Stimulated activated naive B cell treated with anti-CD40 and anti-IgM and Interleukin-4, amounts not matched to agents 10 μg/mL and 1 μg/mL and 100 μg/mL, for 72 hours (primary cell): ENCODE measurements around the gene XIRP2.

Experiments used
- ATAC-seq, 2 donors: fragments of 150-1000 bp; cut with Tn5 transposase; replicated peaks; 2 replicates each; pipeline ENCODE4 v1.10.0; 2021; ENCODE audit warnings: moderate library complexity in 1 of 2
- DNase-seq: peaks from one replicate; pipeline ENCODE4 v3.0.0; 2021
- H3K27ac Mint-ChIP-seq: one replicate; pipeline ENCODE4 v1.8.0; 2022; ENCODE audit warnings: mild to moderate bottlenecking, mixed read lengths
- H3K27me3 Mint-ChIP-seq, 2 donors: one replicate each; pipeline ENCODE4 v1.8.0; 2022; ENCODE audit warnings: mixed read lengths in 2 of 2
- H3K36me3 Mint-ChIP-seq, 2 donors: one replicate each; pipeline ENCODE4 v1.8.0; 2022; ENCODE audit warnings: mixed read lengths in 2 of 2, mild to moderate bottlenecking in 1 of 2
- H3K4me1 Mint-ChIP-seq, 2 donors: one replicate each; pipeline ENCODE4 v1.8.0; 2022; ENCODE audit warnings: mixed read lengths in 2 of 2, mild to moderate bottlenecking in 1 of 2
- H3K4me3 Mint-ChIP-seq, 2 donors: one replicate each; pipeline ENCODE4 v1.8.0; 2022; ENCODE audit warnings: mild to moderate bottlenecking in 2 of 2, mixed read lengths in 2 of 2, moderate library complexity in 1 of 2
- H3K9me3 Mint-ChIP-seq, 2 donors: one replicate each; pipeline ENCODE4 v1.8.0; 2022; ENCODE audit warnings: mixed read lengths in 2 of 2, mild to moderate bottlenecking in 1 of 2

Gene XIRP2

DNA sequence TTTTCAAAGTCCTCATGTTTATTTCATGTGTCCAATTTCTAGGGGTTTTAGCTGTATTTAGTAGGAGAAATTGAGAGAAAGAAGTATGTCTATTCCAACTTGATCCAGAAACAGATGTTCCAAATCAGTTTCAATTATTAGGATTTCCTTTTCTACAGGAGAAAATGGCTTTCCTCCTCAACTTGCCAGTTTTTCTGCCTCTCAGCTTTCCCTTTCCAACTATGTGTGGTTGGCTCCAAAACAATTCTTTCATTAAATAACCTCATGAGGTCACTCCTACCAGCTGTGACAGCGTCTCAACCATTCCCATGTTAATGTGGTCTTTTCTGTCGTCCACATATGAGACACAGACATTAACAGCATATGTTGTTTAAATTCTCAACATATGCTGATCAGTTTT is 13.1 kb downstream of the XIRP2 start:
- Mint-ChIP-seq H3K4me3 (no peak overlapping the region), H3K27ac (no peak overlapping the region), H3K4me1 (no peaks in the 10 kb centered on the region), H3K9me3 (no peaks in the 10 kb centered on the region), H3K27me3 (no peaks in the 10 kb centered on the region), H3K36me3 (no peaks in the 10 kb centered on the region)
- ATAC-seq (no peak), DNase-seq (no peak)

DNA sequence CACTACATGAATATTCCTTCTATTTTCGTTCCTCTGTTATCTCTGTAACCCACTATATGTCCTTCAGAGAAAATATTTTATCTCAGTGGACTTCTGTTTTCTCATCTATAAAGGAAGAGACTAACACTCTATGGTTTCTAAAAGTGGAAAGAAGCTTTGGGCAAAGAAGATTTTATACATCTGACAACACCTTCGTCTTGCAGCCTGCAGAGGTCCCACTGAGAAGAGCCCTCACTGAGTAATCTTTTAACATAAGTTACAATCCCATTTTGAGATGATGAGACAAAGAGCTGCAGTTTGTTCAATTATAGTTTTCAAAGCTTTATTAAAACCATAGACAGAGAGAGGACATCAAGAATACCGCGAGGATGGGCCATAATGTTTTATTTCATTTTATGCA is 28.7 kb downstream of the XIRP2 start:
- no peak overlapping the region for H3K27ac Mint-ChIP-seq
- H3K4me1 Mint-ChIP-seq, result no peaks in the 10 kb centered on the region
- no peaks in the 10 kb centered on the region for H3K36me3 Mint-ChIP-seq
- H3K27me3 Mint-ChIP-seq, result no peaks in the 10 kb centered on the region
- no peak for ATAC-seq
- DNase-seq, result no peak
- H3K4me3 Mint-ChIP-seq, result no peak overlapping the region
- peaks cover 2 to 4% of the 10 kb centered on the region in 2 donors for H3K9me3 Mint-ChIP-seq

DNA sequence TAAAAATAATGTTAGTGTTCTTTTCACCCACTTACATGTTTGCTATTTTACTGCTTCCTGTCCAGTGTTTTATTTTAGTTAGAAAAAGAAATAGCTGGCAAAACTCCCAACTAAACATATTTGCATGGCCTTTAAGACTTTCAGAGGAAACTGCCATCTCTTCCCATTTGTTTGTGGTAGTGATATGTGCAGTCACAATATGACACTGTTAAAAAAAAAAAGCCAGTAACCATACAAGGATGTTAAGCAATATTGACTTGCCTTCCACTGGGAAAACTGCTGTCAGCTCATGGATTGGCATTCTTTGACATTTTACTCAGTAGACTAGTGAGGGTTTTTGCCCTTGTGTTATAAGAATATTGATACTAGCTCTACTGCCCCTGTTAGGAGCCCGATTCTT is 29.1 kb downstream of the XIRP2 start:
- Mint-ChIP-seq H3K4me1 (no peaks in the 10 kb centered on the region), H3K27me3 (no peaks in the 10 kb centered on the region), H3K9me3 (peaks cover 2 to 4% of the 10 kb centered on the region in 2 donors), H3K4me3 (no peak overlapping the region), H3K36me3 (no peaks in the 10 kb centered on the region), H3K27ac (no peak overlapping the region)
- DNase-seq (no peak), ATAC-seq (no peak)

DNA sequence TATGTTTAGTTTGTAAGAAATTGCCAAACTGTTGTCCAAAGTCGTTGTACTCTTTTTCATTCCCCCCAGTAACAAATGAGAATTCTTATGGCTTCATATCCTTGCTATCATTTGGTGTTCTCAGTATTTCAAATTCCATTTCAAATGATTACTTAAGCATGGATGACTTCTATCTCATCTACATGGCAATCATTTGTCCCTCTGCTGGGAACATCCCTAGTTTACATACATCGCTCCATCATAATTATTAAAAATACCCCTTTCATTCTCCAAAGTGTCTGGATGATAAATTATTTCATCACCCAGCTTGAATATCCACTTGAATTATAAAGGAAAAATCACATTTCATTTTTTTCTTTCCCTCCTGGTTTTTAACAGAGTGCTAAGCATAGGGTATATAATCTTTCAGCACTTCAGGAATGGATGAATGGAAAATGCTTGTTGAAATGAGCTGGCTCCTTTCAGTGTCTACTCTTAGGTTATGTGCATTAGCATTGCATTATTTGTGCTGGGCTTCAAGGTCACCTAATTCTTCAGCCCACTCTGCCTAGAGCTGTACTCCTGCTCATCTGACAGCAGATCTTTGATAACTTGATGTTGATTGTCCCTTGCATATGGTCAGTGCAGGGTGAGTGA is 33.1 kb downstream of the XIRP2 start:
- no peak overlapping the region for H3K4me3 Mint-ChIP-seq
- H3K27me3 Mint-ChIP-seq, result no peaks in the 10 kb centered on the region
- H3K9me3 Mint-ChIP-seq, result no peaks in the 10 kb centered on the region
- H3K4me1 Mint-ChIP-seq, result no peaks in the 10 kb centered on the region
- no peak overlapping the region for H3K27ac Mint-ChIP-seq
- no peaks in the 10 kb centered on the region for H3K36me3 Mint-ChIP-seq
- no peak for DNase-seq
- no peak for ATAC-seq

- Mint-ChIP-seq H3K4me3 (no peak overlapping the region), H3K9me3 (no peaks in the 10 kb centered on the region), H3K27ac (no peak overlapping the region), H3K36me3 (no peaks in the 10 kb centered on the region), H3K4me1 (no peaks in the 10 kb centered on the region), H3K27me3 (no peaks in the 10 kb centered on the region)
- DNase-seq, result no peak
- no peak for ATAC-seq
These were observed 36.7 kb downstream of the XIRP2 start for GRCh38 chr2:166924967-166925366.

- no peaks in the 10 kb centered on the region for H3K27me3 Mint-ChIP-seq
- H3K36me3 Mint-ChIP-seq, result no peaks in the 10 kb centered on the region
- no peak for DNase-seq
- no peak overlapping the region for H3K27ac Mint-ChIP-seq
- no peak overlapping the region for H3K4me3 Mint-ChIP-seq
- ATAC-seq, result no peak
- H3K9me3 Mint-ChIP-seq, result no peaks in the 10 kb centered on the region
- no peaks in the 10 kb centered on the region for H3K4me1 Mint-ChIP-seq
These were observed 38.4 kb downstream of the XIRP2 start for GRCh38 chr2:166926657-166927056.

DNA sequence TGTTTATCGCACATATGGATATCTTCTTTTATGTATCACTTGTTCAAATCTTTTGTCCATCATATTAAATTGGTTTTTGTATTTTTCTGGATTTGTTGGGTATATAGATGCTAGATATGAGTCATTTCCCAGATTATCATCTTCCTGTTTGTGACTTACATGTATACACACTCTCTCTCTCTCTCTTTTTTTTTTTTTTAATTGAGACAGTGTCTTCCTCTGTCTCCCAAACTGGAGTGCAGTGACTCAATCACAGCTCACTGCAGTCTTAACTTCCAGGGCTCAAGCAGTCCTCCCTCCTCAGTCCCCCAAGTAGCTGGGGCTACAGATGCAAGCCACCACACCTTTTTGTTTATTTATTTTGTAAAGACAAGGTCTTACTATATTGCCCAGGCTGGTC is 43.8 kb downstream of the XIRP2 start:
- Mint-ChIP-seq H3K27ac (no peak overlapping the region), H3K36me3 (no peaks in the 10 kb centered on the region), H3K4me1 (no peaks in the 10 kb centered on the region), H3K4me3 (no peak overlapping the region), H3K27me3 (no peaks in the 10 kb centered on the region), H3K9me3 (peaks cover 5 to 6% of the 10 kb centered on the region in 2 donors)
- no peak for ATAC-seq
- no peak for DNase-seq

DNA sequence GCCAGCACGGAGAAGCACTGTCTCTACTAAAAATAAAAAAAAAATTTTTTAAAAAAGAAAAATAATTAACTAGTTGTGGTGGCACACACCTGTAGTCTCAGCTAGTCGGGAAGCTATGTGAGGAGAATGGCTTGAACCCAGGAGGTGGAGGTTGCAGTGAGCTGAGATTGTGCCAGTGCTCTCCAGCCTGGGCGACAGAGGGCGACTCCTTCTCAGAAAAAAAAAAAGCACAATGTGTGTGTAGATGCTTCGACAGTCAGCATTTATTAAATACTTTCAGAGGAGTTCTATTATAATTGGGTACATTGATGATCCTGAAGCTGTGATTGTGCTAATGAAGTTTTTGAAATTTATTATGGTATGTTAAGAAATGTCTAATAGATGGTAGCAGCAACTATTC is 46.5 kb downstream of the XIRP2 start:
- Mint-ChIP-seq H3K4me3 (no peak overlapping the region), H3K4me1 (no peaks in the 10 kb centered on the region), H3K9me3 (peaks cover 6 to 10% of the 10 kb centered on the region in 2 donors), H3K27me3 (no peaks in the 10 kb centered on the region), H3K27ac (no peak overlapping the region), H3K36me3 (no peaks in the 10 kb centered on the region)
- no peak for DNase-seq
- ATAC-seq, result no peak

GRCh38 chr2:166942377-166942776 is 54.1 kb downstream of the XIRP2 start:
- H3K36me3 Mint-ChIP-seq, result no peaks in the 10 kb centered on the region
- no peaks in the 10 kb centered on the region for H3K27me3 Mint-ChIP-seq
- H3K4me3 Mint-ChIP-seq, result no peak overlapping the region
- peaks cover 0 to 2% of the 10 kb centered on the region in 2 donors for H3K9me3 Mint-ChIP-seq
- DNase-seq (no peak), ATAC-seq (no peak)
- H3K27ac Mint-ChIP-seq, result no peak overlapping the region
- no peaks in the 10 kb centered on the region for H3K4me1 Mint-ChIP-seq

DNA sequence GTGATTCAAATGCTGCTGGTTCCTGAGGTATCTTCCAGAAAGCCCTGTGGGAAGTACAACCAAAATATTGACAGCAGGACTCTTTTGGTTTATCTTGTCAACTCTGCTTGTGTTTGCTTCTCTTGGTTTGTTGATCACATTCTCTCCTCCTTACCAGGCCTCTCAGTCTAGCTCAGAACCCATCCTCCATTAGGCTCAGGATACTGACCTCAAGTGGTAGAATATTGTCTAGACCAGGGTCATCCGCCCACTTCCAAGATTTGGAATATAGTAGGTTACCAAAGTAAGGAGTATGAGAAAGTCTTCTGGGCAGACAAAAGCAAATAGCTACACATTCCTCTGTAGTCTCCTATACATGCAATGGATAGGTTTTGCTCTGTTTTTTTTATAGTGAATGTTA is 56.6 kb downstream of the XIRP2 start:
- ATAC-seq (no peak), DNase-seq (no peak)
- no peaks in the 10 kb centered on the region for H3K36me3 Mint-ChIP-seq
- peaks cover 0 to 2% of the 10 kb centered on the region in 2 donors for H3K9me3 Mint-ChIP-seq
- H3K4me3 Mint-ChIP-seq, result no peak overlapping the region
- H3K27me3 Mint-ChIP-seq, result no peaks in the 10 kb centered on the region
- H3K4me1 Mint-ChIP-seq, result no peaks in the 10 kb centered on the region
- no peak overlapping the region for H3K27ac Mint-ChIP-seq

DNA sequence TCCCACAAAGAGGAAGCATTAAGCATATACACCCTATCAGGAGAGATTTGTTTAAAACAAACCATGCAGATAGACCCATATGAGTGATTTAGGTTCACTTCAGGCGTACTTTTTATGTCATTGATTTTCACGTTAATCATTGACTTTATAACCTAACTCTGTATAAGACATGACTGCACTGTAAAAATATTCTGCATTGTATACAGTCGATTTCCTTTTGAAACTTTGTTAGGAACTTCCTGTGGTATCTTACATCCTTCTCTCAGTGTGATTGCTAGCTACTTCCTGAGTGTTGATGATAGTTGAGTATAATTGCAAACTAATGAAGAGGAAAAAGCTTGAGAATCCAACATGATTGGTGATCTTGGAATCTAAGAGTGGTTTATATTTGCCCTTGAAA is 69.4 kb downstream of the XIRP2 start:
- ATAC-seq (no peak), DNase-seq (no peak)
- no peaks in the 10 kb centered on the region for H3K27me3 Mint-ChIP-seq
- peaks cover 0 to 2% of the 10 kb centered on the region in 2 donors for H3K9me3 Mint-ChIP-seq
- H3K36me3 Mint-ChIP-seq, result no peaks in the 10 kb centered on the region
- no peak overlapping the region for H3K4me3 Mint-ChIP-seq
- H3K4me1 Mint-ChIP-seq, result no peaks in the 10 kb centered on the region
- no peak overlapping the region for H3K27ac Mint-ChIP-seq

- Mint-ChIP-seq H3K4me1 (no peaks in the 10 kb centered on the region), H3K36me3 (no peaks in the 10 kb centered on the region), H3K4me3 (no peak overlapping the region), H3K27me3 (no peaks in the 10 kb centered on the region), H3K27ac (no peak overlapping the region), H3K9me3 (no peaks in the 10 kb centered on the region)
- DNase-seq (no peak), ATAC-seq (no peak)
These were observed 70.8 kb downstream of the XIRP2 start for GRCh38 chr2:166958986-166959481.

DNA sequence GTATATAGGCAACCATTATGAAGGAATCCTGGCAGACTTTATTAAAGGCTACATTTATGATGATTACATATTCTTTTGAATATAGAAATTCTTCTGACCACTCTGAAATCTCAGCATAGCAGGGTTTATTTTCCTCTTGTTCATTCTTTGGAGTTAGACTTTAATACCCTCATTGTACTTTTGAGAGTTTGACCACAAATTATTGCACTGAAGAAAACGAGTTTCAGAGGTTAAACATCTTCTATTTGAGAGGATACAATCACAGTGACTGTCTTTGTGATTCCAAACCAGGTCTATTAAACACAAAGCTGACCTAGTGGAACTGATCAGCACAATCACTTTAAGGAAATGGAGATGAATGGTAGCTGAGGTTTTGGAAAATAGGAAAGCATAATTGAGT is 71.3 kb downstream of the XIRP2 start:
- Mint-ChIP-seq H3K9me3 (no peaks in the 10 kb centered on the region), H3K4me3 (no peak overlapping the region), H3K36me3 (no peaks in the 10 kb centered on the region), H3K27ac (no peak overlapping the region), H3K27me3 (no peaks in the 10 kb centered on the region), H3K4me1 (no peaks in the 10 kb centered on the region)
- DNase-seq (no peak), ATAC-seq (no peak)

- Mint-ChIP-seq H3K27me3 (no peaks in the 10 kb centered on the region), H3K36me3 (no peaks in the 10 kb centered on the region), H3K27ac (no peak overlapping the region), H3K9me3 (no peaks in the 10 kb centered on the region), H3K4me1 (no peaks in the 10 kb centered on the region), H3K4me3 (no peak overlapping the region)
- ATAC-seq (no peak), DNase-seq (no peak)
These were observed 72.5 kb downstream of the XIRP2 start for GRCh38 chr2:166960702-166961270.

- H3K27ac Mint-ChIP-seq, result no peak overlapping the region
- no peak overlapping the region for H3K4me3 Mint-ChIP-seq
- ATAC-seq (no peak), DNase-seq (no peak)
- no peaks in the 10 kb centered on the region for H3K4me1 Mint-ChIP-seq
- no peaks in the 10 kb centered on the region for H3K36me3 Mint-ChIP-seq
- H3K9me3 Mint-ChIP-seq, result no peaks in the 10 kb centered on the region
- H3K27me3 Mint-ChIP-seq, result no peaks in the 10 kb centered on the region
These were observed 73.7 kb downstream of the XIRP2 start for GRCh38 chr2:166961933-166962332.
